ENCODE results near the gene HEMGN. TPM values are rescaled to one million over a fixed set of nuclear protein-coding genes. Genes with fewer than 3 reads are reported as not detected.
"Not testable (repeated sequence)": the region's sequence is repeated elsewhere in the genome, so short reads cannot be mapped to it uniquely, and the experiment has no call there.

HEMGN gene
- total RNA-seq, 2 experiments from 2014 or later, result 1.2 to 1.4 TPM

- ATAC-seq (no peak), DNase-seq (no peak)
- no peak for TF ChIP-seq CTCF (IDR thresholded peaks at IDR 0.05)
- Mint-ChIP-seq H3K4me3 (no peak overlapping the region), H3K9me3 (no peaks in the 10 kb centered on the region), H3K4me1 (ENCODE audit: low read depth) (peaks cover 7% of the 10 kb centered on the region), H3K27ac (no peak overlapping the region), H3K36me3 (ENCODE audit: low read depth) (no peaks in the 10 kb centered on the region), H3K27me3 (peaks cover 2% of the 10 kb centered on the region)
- POLR2A ChIA-PET, result interaction anchor here (5.0 kb wide), 1 partner anchor 18 kb away, joined by 40 read pairs; the partner anchor contains the start of gene ANP32B
- CTCF ChIA-PET, result interaction anchor here (0.7 to 4.9 kb wide), 2 partner anchors 11 to 42 kb away, joined by 3 to 29 read pairs; partner anchors contain the start of gene TRMO
- intact Hi-C loops (cut with micrococcal nuclease), result no loop called here
Measured at GRCh38 chr9:97964901-97965300, 26.9 kb upstream of the HEMGN start.

- ATAC-seq (no peak), DNase-seq (no peak)
- Mint-ChIP-seq H3K27me3 (peaks cover 2% of the 10 kb centered on the region), H3K4me1 (ENCODE audit: low read depth) (peaks cover 4% of the 10 kb centered on the region), H3K9me3 (no peaks in the 10 kb centered on the region), H3K36me3 (ENCODE audit: low read depth) (no peaks in the 10 kb centered on the region), H3K4me3 (no peak overlapping the region), H3K27ac (no peak overlapping the region)
- ChIA-PET CTCF (interaction anchor here (0.7 to 4.9 kb wide), 6 partner anchors 9 to 62 kb away, joined by 3 to 29 read pairs (median 4); partner anchors contain the start of gene TRMO), POLR2A (interaction anchor here (5.0 kb wide), 1 partner anchor 19 kb away, joined by 40 read pairs; the partner anchor contains the start of gene ANP32B)
- intact Hi-C loops (cut with micrococcal nuclease), result no loop called here
- no peak for TF ChIP-seq CTCF (IDR thresholded peaks at IDR 0.05)
Measured at GRCh38 chr9:97963232-97963631, 25.3 kb upstream of the HEMGN start.

- DNase-seq (no peak), ATAC-seq (no peak)
- intact Hi-C loops (cut with micrococcal nuclease), result no loop called here
- Mint-ChIP-seq H3K36me3 (ENCODE audit: low read depth) (no peaks in the 10 kb centered on the region), H3K27me3 (peaks cover 2% of the 10 kb centered on the region), H3K4me1 (ENCODE audit: low read depth) (peaks cover 4% of the 10 kb centered on the region), H3K27ac (no peak overlapping the region), H3K4me3 (no peak overlapping the region), H3K9me3 (no peaks in the 10 kb centered on the region)
- POLR2A ChIA-PET, result interaction anchor here (5.0 kb wide), 1 partner anchor 20 kb away, joined by 40 read pairs; the partner anchor contains the start of gene ANP32B
- TF ChIP-seq CTCF (IDR thresholded peaks at IDR 0.05), result no peak
- CTCF ChIA-PET, result interaction anchor here (0.8 to 4.9 kb wide), 7 partner anchors 8 to 72 kb away, joined by 3 to 29 read pairs (median 4); partner anchors contain the start of gene TRMO
Measured at GRCh38 chr9:97962575-97962974, 24.6 kb upstream of the HEMGN start.

GRCh38 chr9:97962136-97962535, 24.2 kb upstream of the HEMGN start:
- intact Hi-C loops (cut with micrococcal nuclease), result no loop called here
- Mint-ChIP-seq H3K27ac (no peak overlapping the region), H3K4me3 (no peak overlapping the region), H3K9me3 (no peaks in the 10 kb centered on the region), H3K27me3 (peaks cover 2% of the 10 kb centered on the region), H3K4me1 (ENCODE audit: low read depth) (peaks cover 4% of the 10 kb centered on the region), H3K36me3 (ENCODE audit: low read depth) (no peaks in the 10 kb centered on the region)
- ATAC-seq, result no peak
- TF ChIP-seq CTCF (IDR thresholded peaks at IDR 0.05), result no peak
- POLR2A ChIA-PET, result interaction anchor here (5.0 kb wide), 1 partner anchor 21 kb away, joined by 40 read pairs; the partner anchor contains the start of gene ANP32B
- CTCF ChIA-PET, result interaction anchor here (0.8 to 4.9 kb wide), 7 partner anchors 8 to 73 kb away, joined by 3 to 29 read pairs (median 4); partner anchors contain the start of gene TRMO
- DNase-seq, result no peak

GRCh38 chr9:97961361-97961760, 23.4 kb upstream of the HEMGN start:
- Mint-ChIP-seq H3K4me3 (no peak overlapping the region), H3K36me3 (ENCODE audit: low read depth) (no peaks in the 10 kb centered on the region), H3K27ac (no peak overlapping the region), H3K9me3 (no peaks in the 10 kb centered on the region), H3K27me3 (peaks cover 1% of the 10 kb centered on the region), H3K4me1 (ENCODE audit: low read depth) (peaks cover 4% of the 10 kb centered on the region)
- ChIA-PET POLR2A (interaction anchor here (5.0 kb wide), 1 partner anchor 21 kb away, joined by 40 read pairs; the partner anchor contains the start of gene ANP32B), CTCF (interaction anchor here (0.8 to 4.9 kb wide), 5 partner anchors 7 to 64 kb away, joined by 3 to 29 read pairs (median 4); partner anchors contain the start of gene TRMO)
- intact Hi-C loops (cut with micrococcal nuclease), result no loop called here
- ATAC-seq (no peak), DNase-seq (no peak)
- no peak for TF ChIP-seq CTCF (IDR thresholded peaks at IDR 0.05)

- H3K9me3 Mint-ChIP-seq; H3K36me3 Mint-ChIP-seq (ENCODE audit: low read depth); H3K27me3 Mint-ChIP-seq; H3K4me3 Mint-ChIP-seq; DNase-seq; intact Hi-C loops (cut with micrococcal nuclease); ATAC-seq; H3K4me1 Mint-ChIP-seq (ENCODE audit: low read depth); H3K27ac Mint-ChIP-seq: not testable (repeated sequence)
- ChIA-PET CTCF (interaction anchor here (1.8 to 4.9 kb wide), 3 partner anchors 7 to 38 kb away, joined by 4 to 29 read pairs (median 20); partner anchors contain the start of gene TRMO), POLR2A (interaction anchor here (2.5 kb wide), 1 partner anchor 21 kb away, joined by 6 read pairs; no protein-coding TSS in a partner anchor)
Measured at GRCh38 chr9:97960678-97961328, 22.8 kb upstream of the HEMGN start.
